GM19035 (cell line): ENCODE measurements around the gene DLL1.
"Not testable (repeated sequence)": the region's sequence is repeated elsewhere in the genome, so short reads cannot be mapped to it uniquely, and the experiment has no call there.

Experiments
- ATAC-seq: cut with Tn5 transposase; IDR thresholded peaks from one replicate; pipeline ENCODE4 v1.9.1; 2021; ENCODE audit not compliant: unreplicated experiment

The DLL1 gene

DNA sequence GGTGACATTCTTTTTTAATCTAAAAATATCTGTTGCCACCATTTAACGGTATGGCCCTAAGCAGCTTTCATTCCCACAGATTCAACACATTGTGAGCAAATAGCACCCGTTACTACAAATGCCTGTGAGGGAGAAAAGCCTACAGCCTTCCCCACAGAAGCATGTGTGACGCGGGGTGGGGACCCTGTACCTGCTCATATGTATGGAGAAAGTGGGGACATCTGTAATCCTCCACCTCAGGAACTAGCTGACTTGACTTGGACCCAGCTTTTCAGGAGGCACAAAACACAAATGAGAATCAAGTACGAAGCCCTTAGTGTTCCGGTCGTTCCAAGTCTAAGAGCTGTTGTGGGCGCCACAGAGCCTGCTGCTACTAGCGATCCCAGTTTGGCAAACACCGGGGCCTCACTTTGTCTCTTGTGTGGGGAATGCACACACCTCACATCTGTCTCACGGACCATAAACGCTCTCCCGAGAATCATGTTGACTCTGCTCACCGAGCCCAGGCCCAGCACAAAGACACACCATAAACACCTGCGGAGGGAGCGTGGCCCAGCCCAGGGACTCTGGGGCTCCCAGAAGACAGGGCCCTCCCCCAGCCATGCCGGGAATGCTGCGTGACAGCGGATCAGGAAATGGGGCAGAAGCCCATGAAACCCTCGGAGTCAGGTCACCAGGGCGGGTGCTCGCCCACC, 21.6 kb downstream of the DLL1 start:
- no peak for ATAC-seq

DNA sequence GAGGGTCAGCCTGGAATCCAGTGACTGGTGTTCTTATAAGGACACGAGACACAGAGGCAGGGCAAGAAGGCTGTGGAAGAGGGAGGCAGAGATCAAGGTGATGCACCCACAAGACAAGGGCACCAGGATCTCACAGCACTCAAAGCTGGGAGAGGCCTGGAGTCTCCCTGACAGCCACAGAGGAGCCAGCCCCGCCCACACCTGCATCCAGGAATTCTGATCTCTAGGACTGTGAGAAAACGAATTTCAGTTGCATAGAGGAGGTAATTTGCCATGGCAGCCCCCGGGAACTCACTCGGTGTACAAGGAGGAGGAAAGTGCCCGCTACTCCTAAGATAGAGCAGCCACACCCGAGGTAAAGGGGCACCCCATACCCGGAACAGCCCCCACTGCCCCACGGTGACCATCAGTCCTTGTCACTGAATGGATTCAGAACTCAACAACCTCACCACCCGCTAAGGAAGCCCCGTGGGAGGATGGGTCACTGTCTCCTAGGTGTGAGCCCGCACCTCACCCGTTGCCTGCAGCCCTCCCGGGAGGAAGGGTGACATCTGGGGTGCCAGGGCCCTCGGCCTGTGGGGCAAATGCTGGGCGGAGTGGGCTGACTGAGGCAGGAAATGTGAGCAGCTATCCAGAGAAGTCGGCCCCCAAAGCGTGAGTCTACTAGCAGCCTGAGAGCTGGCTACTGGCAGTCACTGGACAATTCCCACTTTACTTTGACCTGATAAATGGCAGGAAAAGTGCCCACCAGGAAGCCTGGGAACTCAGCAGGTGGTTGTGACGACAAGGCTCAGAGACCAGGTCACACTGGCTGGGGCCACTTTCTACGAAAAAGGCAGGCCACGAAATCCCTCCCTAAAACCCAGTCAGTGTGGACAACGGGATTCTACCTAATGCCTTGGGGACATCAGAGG, 22.4 kb downstream of the DLL1 start:
- ATAC-seq: no peak

DNA sequence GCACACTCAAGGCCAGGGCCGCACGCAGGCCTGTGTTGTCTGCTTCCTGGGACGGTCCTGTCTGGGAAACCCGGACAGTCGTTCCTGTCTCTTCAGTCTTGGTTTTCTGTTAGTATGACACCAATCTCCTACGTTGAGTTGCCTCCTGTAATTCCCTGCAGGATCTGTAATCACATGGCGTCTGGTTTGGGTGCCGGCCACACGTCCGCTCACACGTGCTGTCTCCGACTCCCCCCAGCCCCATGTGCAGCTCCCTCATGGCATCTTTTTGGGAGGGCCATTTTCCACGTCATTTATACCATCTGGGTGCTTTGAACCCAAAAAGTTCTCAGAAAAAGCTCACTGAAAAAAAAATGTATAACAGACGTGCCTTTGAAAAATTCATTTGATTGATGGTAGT, 23.2 kb downstream of the DLL1 start:
- ATAC-seq: no peak

DNA sequence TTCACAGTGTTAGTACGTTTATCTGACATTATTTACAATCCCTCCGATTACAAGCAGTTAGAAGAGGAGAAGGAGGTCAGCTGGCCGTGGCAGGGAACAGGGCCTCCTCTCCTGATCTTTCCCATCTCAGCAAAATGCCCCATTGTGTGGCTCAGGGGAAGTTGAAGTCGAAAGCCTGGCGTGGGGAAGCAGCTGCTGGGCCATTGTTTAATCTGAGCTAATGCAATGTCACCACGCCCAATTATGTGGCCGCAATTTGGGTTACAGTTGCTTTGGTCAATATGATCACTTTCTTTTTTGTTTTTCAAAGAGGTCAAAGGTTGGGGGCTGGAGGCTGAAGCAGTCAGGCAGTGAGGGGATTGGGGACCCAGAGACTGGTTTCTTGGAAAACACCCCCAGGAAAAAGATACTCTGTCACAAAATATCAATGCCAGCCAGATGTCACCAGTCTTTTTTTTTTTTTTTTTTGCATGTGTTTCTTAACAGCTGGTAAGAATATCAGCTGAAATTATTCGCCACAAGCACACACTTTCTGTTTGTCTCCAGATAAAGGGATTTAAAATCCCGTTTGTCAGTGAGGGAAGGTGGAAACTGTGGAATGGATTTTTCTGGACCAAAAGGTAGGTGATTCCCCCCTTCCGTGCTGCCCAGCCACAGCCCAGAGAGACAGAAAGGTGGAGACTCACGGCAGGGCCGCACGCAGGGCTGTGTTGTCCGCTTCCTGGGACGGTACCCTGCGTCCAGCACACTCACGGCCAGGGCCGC, 24.6 kb downstream of the DLL1 start:
- no peak for ATAC-seq

DNA sequence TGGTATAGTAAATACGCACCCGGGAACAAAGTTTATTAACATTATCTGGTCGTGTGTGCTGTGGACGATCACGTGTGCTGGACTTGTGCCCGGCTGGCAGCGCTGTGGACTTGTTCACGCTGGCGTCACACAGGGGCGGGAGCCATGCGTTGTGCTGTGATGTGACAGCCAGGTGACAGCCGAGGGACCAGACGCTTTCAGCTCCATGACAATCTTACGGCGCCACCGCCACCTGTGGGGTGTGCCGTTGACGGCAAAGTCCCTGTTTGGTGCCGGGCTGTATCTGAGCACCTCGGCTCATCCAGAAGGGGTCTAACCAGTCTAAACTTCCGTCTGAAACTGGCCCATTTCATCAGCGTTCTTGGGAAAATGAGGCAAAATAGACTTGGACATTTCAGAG, 25.2 kb downstream of the DLL1 start:
- no peak for ATAC-seq

DNA sequence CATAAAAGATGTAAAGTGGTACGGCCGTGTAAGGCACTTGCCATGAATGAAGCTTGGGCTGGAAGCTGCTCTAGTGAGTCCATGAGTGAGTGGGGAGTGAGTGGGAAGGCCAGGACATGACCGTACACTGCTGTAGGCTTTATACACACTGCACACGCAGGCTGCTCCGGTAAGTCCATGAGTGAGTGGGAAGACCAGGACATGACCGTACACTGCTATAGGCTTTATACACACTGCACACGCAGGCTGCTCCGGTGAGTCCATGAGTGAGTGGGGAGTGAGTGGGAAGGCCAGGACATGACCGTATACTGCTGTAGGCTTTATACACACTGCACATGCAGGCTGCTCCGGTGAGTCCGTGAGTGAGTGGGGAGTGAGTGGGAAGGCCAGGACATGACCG, 26.2 kb downstream of the DLL1 start:
- ATAC-seq: not testable (repeated sequence)

DNA sequence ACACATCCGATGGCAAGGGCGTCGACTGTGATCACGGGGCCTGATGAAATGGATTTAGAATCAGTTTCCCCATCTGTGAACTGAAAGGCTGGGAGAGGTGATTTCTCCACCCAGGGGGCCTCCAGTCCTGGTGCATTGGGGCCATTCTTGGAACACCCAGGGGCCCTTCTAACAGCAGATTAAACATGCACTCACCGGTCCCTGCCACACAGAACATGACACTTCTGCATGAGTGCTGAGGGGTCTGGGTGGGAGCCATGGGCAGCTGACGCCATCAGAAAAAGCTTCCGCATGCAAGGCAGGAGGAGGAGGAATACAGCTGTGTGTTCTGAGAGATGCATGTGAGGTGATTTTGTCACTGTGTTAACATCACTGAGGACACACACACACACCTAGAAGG, 26.8 kb downstream of the DLL1 start:
- no peak for ATAC-seq

DNA sequence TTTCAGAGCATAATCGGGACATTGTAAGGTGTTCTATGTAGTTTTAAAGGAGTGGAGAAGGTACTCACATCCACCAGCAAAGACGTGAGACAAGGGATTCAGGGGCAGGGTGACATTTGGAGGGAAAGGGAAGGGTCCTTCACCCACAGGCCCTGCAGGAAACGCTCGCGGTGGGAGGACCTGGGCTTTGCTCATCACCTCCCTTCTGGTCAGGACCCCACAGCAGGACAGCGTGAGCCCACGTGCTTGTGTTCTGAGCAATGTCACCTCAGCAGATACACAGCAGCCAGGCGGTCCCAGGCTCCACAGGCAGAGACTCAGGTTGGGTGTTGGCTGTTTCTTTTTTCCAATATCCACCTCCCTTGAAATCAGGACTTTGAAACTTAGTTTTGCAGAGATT, 27.5 kb downstream of the DLL1 start:
- ATAC-seq: no peak

DNA sequence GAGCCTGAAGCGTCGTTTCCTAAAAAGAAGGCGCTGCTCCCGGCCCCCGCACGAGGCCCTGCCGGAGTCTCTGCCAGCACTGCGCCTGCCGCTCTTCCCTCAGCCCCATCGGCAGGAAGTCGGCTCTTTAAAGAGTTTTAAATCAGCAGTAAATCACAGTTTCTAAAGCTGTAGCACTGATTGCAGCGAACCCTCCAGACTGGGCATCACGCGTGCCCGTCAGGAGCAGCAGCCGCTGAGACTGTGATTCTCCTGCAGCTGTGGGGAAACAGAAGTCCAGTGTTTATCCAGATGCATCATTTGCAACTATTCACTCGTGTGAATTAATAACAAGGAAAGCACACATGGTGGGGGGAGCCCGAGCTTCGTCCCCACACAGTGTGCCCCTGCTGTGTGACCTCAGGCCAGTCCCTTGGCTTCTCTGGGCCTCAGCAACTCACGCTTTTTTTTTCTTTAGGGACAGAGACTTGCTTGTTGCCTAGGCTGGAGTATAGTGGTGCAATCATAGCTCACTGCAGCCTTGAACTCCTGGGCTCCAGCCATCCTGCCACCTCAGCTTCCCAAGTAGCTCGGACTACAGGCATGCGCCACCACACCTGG, 28.3 kb downstream of the DLL1 start:
- ATAC-seq: no peak

DNA sequence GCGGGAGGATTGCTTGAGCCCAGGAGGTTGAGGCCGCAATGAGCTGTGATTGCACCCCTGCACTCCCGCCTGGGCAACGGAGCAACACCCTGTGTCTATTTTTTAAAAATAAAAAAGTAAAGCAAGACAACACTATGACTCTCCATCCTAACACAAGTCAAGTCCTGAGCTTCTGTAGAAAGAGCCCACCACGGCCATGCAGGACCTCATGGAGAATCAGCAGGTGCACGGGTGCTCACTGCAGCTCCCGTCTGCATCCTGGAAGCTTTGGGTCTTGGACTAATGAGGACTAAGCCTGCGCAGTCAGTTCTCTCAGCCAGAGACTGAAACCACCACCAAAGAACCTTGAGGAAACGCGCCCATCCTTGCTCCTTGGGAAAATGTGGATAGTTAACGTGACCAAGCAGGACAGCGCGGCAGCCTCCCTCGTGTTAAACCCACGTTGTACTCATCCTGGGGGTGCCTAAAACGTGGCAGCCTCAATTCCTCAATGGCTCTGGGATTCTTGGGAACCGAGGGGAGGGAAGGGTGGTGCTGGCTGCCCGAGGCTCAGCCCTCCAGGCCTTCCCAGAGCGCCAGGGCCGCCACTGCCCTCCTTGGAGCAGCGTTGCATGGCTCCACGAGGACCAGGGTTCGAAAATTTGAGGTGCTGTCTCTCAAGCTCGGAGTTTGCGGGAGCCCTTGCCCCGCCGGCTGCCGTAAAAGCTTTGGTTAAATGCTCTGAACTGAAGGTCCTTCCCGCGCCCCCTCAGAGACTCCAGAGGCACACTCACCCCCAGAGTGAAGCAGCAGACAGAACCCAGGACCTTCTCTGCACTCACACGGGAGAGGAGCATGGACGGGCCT, 29.0 kb downstream of the DLL1 start:
- no peak for ATAC-seq

DNA sequence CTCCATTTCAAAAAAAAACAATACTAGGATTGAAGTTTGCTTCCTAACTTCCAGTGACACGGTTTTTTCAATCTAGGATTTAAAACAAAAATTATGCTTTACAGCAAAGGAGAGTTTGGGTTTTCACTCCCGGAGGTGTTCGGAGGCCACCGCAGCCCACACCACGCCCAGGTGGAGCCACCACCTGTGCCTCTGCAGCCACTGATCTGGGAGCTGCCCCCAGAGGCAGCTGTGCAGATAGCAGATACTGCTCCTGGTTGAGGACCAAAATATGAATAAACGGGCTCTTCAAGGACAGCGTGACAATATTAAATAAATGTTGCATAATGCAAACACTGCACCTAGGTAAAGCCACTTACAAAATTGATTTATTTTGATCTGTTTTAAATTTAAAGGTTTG, 30.2 kb downstream of the DLL1 start:
- no peak for ATAC-seq

DNA sequence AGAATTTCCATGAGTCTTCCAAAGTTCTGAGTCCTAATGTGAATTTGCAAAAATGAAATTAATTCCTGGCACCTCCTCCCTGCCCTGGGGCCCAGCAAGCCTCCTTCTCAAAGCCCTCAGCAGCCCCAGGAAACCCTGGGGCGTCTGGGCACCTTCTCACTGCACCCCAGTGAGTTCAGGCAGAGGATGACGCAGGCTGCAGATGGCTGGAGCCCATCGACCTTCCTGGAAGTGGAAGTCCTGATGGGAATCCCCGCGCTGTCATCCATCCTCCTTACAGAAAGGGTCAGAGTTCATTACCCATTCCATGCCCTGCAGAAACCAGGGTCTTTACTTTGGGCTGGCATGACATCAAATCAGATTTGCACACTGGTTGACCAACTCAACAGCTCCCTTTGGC, 31.6 kb downstream of the DLL1 start:
- no peak for ATAC-seq

DNA sequence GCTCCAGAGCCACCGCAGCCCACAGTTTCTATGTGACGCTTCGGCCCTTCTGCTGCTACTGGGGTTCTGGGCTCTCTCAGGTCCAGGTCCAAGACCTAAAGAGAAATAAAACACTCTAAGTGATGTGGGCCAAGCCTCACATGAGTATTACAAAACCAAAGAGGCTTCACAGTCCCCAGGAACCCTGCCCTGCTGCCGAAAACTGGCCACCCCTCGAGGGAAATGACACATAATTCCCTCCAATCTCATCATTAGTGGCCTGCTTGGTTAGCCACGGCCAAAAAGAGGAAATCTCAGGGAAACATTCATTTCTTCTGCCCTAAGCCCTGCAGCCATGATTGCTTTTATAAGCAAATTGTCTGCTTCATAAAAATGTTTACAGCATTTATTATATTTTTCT, 32.5 kb downstream of the DLL1 start:
- ATAC-seq: no peak

DNA sequence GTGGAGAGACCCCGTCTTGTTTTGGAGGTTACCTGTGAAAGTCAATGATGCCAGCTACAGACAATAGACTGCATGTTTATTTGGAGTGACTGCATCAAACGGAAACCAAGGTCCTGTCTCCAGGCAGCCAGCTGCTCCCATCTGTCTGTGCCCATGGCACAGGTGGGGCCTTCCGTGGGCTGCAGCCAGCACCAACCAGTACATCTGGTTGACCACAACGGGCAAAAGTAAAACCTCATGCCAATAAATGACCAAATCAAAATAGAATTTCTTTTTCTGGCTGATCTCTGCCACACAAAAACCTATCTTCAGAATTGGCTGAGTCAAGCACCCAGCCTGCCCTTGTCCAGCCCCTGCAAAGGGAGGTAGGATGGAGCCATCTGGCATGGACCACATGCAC, 33.5 kb downstream of the DLL1 start:
- no peak for ATAC-seq

DNA sequence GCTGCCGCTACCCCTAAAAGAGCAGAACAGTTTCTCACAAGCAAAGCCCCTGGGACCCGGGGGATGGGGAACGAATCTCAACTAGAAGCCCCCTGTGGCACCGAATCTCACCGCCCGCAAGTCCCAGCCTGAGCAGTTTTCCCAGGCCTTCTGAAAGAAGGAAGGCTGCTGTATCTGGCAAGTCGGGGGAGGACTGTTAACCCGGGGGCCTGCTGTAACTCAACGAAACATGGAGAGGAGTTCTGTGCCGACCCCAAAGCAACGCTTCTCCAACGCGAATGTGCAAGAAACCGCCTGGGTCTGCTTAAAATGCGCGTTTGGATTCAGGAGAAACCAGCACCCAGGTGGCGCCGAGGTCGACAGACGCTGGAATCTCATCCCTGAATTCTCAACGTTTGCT, 34.2 kb downstream of the DLL1 start:
- no peak for ATAC-seq

DNA sequence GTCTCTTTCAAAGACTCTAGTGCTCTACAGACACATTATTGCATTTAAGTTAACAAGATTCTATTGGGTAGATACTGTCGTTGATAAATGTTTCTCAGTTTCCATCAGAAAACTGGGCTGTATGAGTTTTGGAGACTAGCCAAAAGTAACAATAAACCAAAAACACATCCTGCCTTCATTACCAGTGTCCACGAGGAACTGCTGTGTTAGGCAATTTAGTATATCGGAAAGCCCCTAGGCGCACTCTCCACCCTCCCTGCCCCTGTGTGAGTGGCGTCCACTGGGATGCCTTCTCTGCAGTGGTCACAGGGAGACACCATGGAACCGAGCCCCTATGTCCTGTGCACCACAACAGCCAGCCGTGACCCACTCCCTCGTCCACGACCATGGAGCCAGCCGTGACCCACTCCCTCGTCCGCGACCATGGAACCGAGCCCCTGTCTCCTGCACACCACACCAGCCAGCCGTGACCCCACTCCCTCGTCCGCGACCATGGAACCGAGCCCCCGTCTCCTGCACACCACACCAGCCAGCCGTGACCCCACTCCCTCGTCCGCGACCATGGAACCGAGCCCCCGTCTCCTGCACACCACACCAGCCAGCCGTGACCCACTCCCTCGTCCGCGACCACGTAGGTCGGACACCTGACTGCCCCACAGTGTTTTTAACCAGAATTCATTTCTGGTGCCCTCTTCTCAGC, 35.3 kb downstream of the DLL1 start:
- ATAC-seq: no peak

DNA sequence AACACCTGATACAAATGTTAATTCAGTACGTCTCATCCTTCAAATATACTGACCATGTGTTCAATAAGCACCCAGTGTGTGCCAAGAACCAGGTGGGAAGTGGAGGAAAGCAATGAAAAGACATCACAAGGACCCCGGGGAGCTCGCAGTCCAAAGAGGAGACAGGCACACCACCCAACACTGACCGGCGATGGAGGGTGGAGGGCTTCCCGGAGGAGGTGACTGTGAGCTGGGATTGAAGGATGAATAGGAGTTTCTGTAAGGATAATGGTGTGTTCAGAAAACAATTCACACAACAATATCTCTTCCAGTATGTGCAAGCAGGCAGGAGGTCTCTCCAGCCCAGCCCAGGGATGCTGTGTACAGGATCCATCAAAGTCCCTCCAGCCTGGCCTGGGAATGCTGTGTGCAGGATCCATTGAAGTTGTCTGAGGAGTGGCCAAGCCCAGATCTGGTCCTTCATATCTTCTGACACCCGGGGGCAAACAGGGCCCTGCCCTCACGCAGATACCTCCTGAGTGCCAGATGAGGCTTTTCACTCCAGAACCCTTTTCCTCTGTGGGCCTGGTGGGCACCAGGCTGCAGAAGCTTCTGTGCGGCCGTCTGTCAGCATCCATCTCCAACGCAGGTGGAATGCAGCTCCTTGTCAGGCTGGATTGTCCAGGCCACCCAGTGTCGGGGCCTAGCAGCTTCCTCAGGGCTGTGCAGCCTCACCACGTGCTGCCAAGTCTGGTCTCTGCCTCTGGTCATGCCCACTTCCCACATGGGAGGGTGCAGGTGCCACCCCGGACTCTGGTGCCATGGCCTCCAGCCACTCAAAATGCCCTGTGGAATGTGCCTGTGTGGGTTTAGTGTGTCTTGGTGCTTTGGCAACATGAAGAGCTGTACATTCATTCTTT, 36.3 kb downstream of the DLL1 start:
- ATAC-seq: no peak

DNA sequence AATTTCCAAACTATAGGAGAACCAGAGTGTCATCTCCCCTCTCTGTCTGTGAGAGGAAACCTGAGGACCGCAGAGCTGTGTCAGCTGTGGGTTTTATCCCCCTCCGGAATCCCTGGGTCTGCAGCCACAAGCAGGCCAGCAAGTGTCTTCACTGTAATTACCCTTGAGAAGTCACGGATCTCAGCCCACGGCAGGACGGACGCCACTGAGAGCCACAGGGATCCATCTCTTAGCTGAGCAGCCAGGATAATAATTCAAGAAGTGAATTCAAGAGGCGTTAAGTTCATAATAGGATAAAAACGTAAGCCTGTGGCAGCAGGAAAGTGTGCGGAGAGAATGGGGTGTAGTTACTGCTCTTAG, 37.0 kb downstream of the DLL1 start:
- no peak for ATAC-seq
